Measurements from ENCODE around the gene NALCN. TPM values are rescaled to one million over a fixed set of nuclear protein-coding genes. Genes with fewer than 3 reads are reported as not detected.

The NALCN gene
- total RNA-seq = 0.77 and 1.5 TPM in 2 replicates
- polyA plus RNA-seq = 1.9 and 2.7 TPM in 2 replicates
- polyA plus RNA-seq (2012) = 1.2 and 1.5 TPM in 2 replicates
- polyA minus RNA-seq (ENCODE audit: low replicate concordance) = 0.22 and 1.2 TPM in 2 replicates

DNA sequence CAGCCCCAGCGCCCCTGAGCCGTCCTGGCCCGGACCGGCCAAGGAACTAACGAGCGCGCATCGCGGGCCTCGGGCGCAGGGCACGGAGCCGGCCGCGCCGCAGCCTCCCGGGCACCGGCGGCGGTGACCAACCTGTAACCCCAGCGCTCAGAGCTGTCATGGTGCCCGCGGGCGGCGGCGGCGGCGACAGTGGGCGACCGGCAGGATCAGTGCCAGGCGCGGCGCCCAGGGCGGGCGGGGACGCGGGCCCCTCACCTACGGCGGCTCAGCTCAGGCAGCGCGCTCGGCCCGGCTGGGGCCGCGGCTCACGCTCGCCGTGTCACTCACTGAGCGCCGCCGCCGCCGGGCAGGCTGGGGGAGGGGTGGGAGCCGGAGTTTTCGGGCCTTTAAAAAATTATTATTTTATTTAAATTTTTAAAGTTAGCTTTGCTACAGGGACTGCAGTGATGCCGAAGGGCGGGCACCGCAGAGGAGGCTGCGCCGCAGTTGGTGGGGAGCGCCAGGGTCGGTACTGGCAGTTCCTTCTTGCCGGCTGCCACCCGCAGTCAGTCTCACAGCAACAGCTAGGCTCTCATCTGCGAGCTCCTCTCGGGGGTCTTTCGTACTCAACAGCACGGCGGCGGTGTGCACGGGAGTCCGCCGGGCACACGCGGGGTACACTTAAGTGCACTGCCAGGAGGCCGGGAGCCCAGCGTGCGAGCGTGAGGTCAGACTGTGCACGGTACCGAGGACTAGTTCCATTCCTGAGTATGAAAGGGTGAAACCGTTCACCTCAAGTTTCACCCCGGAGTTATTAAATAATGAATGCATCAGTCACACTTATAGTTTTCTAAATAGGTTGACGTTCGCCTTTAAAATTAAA, at the start of gene NALCN:
Gene NALCN, minus strand, starts transcription at position 328 of the 862 bp plus-strand sequence. CDS start 17,382 bp downstream, outside the sequence.
- Histone ChIP-seq H2AFZ (ENCODE audit: low read length) (peak within 1 kb of the TSS; percentile 89), H3K9ac (ENCODE audit: insufficient read depth, low read length) (peak within 1 kb of the TSS; percentile 58), H3K4me1 (ENCODE audit: control insufficient read depth, extremely low read depth, insufficient read depth, low read length) (peaks cover 4% of the 10 kb centered on the region), H3K27me3 (ENCODE audit: control insufficient read depth, insufficient read depth, low read length) (no peaks in the 10 kb centered on the region), H4K20me1 (ENCODE audit: control insufficient read depth, extremely low read depth, insufficient read depth, low read length) (no peaks in the 10 kb centered on the region), H3K4me2 (ENCODE audit: extremely low read depth, insufficient read depth, low read length) (peak within 1 kb of the TSS; percentile 83), H3K9me3 (ENCODE audit: control insufficient read depth, insufficient read depth, low read depth, low read length) (no peaks in the 10 kb centered on the region), H3K79me2 (ENCODE audit: control insufficient read depth, insufficient read depth, low read length) (no peaks in the 10 kb centered on the region), H3K36me3 (ENCODE audit: control insufficient read depth, insufficient read depth, low read length) (no peaks in the 10 kb centered on the region), H3K27ac (ENCODE audit: insufficient read depth, low read length) (no peak within 1 kb of the TSS), H3K4me3 (replicated peaks in 1 of 4; ENCODE audit: control extremely low read depth in 1 of 4, insufficient read depth in 1 of 4, low read depth in 3 of 4, low read length in 4 of 4) (peak within 1 kb of the TSS; percentile 61 to 68 (median 66))
- TF ChIP-seq, protein P1, sequence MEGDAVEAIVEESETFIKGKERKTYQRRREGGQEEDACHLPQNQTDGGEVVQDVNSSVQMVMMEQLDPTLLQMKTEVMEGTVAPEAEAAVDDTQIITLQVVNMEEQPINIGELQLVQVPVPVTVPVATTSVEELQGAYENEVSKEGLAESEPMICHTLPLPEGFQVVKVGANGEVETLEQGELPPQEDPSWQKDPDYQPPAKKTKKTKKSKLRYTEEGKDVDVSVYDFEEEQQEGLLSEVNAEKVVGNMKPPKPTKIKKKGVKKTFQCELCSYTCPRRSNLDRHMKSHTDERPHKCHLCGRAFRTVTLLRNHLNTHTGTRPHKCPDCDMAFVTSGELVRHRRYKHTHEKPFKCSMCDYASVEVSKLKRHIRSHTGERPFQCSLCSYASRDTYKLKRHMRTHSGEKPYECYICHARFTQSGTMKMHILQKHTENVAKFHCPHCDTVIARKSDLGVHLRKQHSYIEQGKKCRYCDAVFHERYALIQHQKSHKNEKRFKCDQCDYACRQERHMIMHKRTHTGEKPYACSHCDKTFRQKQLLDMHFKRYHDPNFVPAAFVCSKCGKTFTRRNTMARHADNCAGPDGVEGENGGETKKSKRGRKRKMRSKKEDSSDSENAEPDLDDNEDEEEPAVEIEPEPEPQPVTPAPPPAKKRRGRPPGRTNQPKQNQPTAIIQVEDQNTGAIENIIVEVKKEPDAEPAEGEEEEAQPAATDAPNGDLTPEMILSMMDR (conservative IDR thresholded peaks at IDR 0.05 in 1 of 2, IDR thresholded peaks at IDR 0.05 in 1 of 2; ENCODE audit: low read depth in 1 of 2, low read length in 2 of 2) = no peak
- no peak for TF ChIP-seq EZH2 (IDR thresholded peaks at IDR 0.05; ENCODE audit: low read length, missing control alignments)
- peak; percentile 20 to 30 for DNase-seq (ENCODE audit: low read depth in 2 of 2)

DNA sequence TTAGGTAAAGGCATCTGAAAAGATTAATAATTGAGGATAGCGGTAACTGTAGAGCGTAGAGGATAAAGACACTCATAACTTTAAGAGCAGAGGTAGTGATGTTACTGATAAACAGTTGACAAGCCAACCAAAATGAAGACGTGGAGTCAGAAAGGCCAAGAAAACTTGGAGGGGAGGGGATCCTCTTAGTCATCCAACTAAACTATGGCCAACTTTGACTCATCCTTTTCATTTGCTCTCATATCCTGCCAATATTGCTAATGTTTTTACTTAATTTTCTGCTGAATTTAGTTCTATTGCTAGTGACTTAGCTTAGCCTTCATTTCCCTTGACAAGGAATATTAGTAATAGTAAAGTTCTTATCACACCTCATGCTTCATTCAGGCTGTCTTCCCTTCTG, 49.6 kb upstream of the NALCN start:
- Histone ChIP-seq H4K20me1 (ENCODE audit: control insufficient read depth, extremely low read depth, insufficient read depth, low read length) (no peaks in the 10 kb centered on the region), H3K4me2 (ENCODE audit: extremely low read depth, insufficient read depth, low read length) (no peak overlapping the region), H2AFZ (ENCODE audit: low read length) (no peak overlapping the region), H3K79me2 (ENCODE audit: control insufficient read depth, insufficient read depth, low read length) (peaks cover 9% of the 10 kb centered on the region), H3K27ac (ENCODE audit: insufficient read depth, low read length) (no peak overlapping the region), H3K9ac (ENCODE audit: insufficient read depth, low read length) (no peak overlapping the region), H3K4me3 (replicated peaks in 1 of 4; ENCODE audit: control extremely low read depth in 1 of 4, insufficient read depth in 1 of 4, low read depth in 3 of 4, low read length in 4 of 4) (no peak overlapping the region), H3K27me3 (ENCODE audit: control insufficient read depth, insufficient read depth, low read length) (no peaks in the 10 kb centered on the region), H3K4me1 (ENCODE audit: control insufficient read depth, extremely low read depth, insufficient read depth, low read length) (no peaks in the 10 kb centered on the region), H3K9me3 (ENCODE audit: control insufficient read depth, insufficient read depth, low read depth, low read length) (no peaks in the 10 kb centered on the region), H3K36me3 (ENCODE audit: control insufficient read depth, insufficient read depth, low read length) (no peaks in the 10 kb centered on the region)
- DNase-seq (ENCODE audit: low read depth in 2 of 2) = peak; percentile 39 to 67
- TF ChIP-seq, protein P1 (conservative IDR thresholded peaks at IDR 0.05 in 1 of 2, IDR thresholded peaks at IDR 0.05 in 1 of 2; ENCODE audit: low read depth in 1 of 2, low read length in 2 of 2) = no peak
- no peak for TF ChIP-seq EZH2 (IDR thresholded peaks at IDR 0.05; ENCODE audit: low read length, missing control alignments)

DNA sequence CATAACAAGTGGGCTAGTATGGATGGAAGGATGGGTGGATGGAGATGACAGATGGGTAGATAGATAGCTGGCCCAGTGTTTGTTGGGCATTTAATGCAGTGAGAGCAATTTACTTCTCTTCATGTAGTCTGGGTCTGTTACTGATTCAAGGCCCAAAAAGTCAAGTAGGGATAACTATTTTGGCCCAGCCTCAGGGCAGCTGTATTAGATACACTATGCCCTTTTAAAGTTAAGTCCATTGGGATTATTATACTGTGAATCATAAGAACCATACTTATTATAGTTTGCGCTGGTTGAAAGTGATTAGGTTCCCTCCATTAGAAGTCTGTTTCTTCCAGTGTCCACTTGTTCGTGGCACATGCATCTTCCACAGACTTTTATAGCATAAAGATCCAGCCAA, 40.9 kb upstream of the NALCN start:
- no peaks in the 10 kb centered on the region for H4K20me1 ChIP-seq (ENCODE audit: control insufficient read depth, extremely low read depth, insufficient read depth, low read length)
- no peak for TF ChIP-seq EZH2 (IDR thresholded peaks at IDR 0.05; ENCODE audit: low read length, missing control alignments)
- TF ChIP-seq, protein P1 (conservative IDR thresholded peaks at IDR 0.05 in 1 of 2, IDR thresholded peaks at IDR 0.05 in 1 of 2; ENCODE audit: low read depth in 1 of 2, low read length in 2 of 2) = no peak
- DNase-seq (ENCODE audit: low read depth in 2 of 2) = no peak
- H3K9ac ChIP-seq (ENCODE audit: insufficient read depth, low read length) = no peak overlapping the region
- H3K27ac ChIP-seq (ENCODE audit: insufficient read depth, low read length) = no peak overlapping the region
- no peaks in the 10 kb centered on the region for H3K9me3 ChIP-seq (ENCODE audit: control insufficient read depth, insufficient read depth, low read depth, low read length)
- peaks cover 26% of the 10 kb centered on the region for H3K79me2 ChIP-seq (ENCODE audit: control insufficient read depth, insufficient read depth, low read length)
- H3K4me1 ChIP-seq (ENCODE audit: control insufficient read depth, extremely low read depth, insufficient read depth, low read length) = peaks cover 13% of the 10 kb centered on the region
- no peak overlapping the region for H2AFZ ChIP-seq (ENCODE audit: low read length)
- H3K4me2 ChIP-seq (ENCODE audit: extremely low read depth, insufficient read depth, low read length) = no peak overlapping the region
- no peaks in the 10 kb centered on the region for H3K36me3 ChIP-seq (ENCODE audit: control insufficient read depth, insufficient read depth, low read length)
- no peaks in the 10 kb centered on the region for H3K27me3 ChIP-seq (ENCODE audit: control insufficient read depth, insufficient read depth, low read length)
- H3K4me3 ChIP-seq (replicated peaks in 1 of 4; ENCODE audit: control extremely low read depth in 1 of 4, insufficient read depth in 1 of 4, low read depth in 3 of 4, low read length in 4 of 4) = no peak overlapping the region

Measured in fibroblast of lung (primary cell).